Cardiac fibroblast (primary cell): ENCODE data around the gene CIDEA.

ENCODE experiments used
- DNase-seq, 2 donors: peaks; one replicate each; pipeline versions ENCODE4 v3.0.0 to v3.0.0-alpha.2; 2010; ENCODE audit warnings: low read depth in 2 of 2
- H3K4me3 ChIP-seq, 2 donors: replicated peaks in 1 of 2; 1 replicate in 1 of 2; 2 replicates in 1 of 2; pipeline ENCODE4 v1.5.1; 2011; ENCODE audit warnings: low read depth in 2 of 2, low read length in 2 of 2, mild to moderate bottlenecking in 2 of 2, moderate library complexity in 1 of 2
- CTCF ChIP-seq: IDR thresholded peaks from one replicate; pipeline ENCODE4 v1.5.1; 2011; ENCODE audit warnings: low read depth, mild to moderate bottlenecking, low read length, inconsistent platforms

The CIDEA gene

GRCh38 chr18:12271376-12272235, 17.4 kb downstream of the CIDEA start:
- peak; percentile 69 for TF ChIP-seq CTCF
- peak overlapping the region; percentile 32 to 47 for H3K4me3 ChIP-seq
- DNase-seq, result peak; percentile 85 to 89

- TF ChIP-seq CTCF, result no peak
- DNase-seq, result no peak
- H3K4me3 ChIP-seq, result no peak overlapping the region
Measured at GRCh38 chr18:12274793-12275192, 20.6 kb downstream of the CIDEA start.

- H3K4me3 ChIP-seq, result no peak overlapping the region
- TF ChIP-seq CTCF, result no peak
- no peak for DNase-seq
Measured at GRCh38 chr18:12276736-12277554, 22.8 kb downstream of the CIDEA start.

GRCh38 chr18:12278215-12278671, 24.1 kb downstream of the CIDEA start:
- peak overlapping the region; percentile 22 to 47 for H3K4me3 ChIP-seq
- peak in 1 of 2 donors; percentile 34 for DNase-seq
- no peak for TF ChIP-seq CTCF

GRCh38 chr18:12278741-12279682, 24.9 kb downstream of the CIDEA start:
- H3K4me3 ChIP-seq, result peak overlapping the region; percentile 22 to 47
- DNase-seq, result peak; percentile 97 to 98
- TF ChIP-seq CTCF, result peak; percentile 28
